Measurements from ENCODE around the gene AGBL5.
"Not testable (repeated sequence)": the region's sequence is repeated elsewhere in the genome, so short reads cannot be mapped to it uniquely, and the experiment has no call there.

AGBL5 gene

DNA sequence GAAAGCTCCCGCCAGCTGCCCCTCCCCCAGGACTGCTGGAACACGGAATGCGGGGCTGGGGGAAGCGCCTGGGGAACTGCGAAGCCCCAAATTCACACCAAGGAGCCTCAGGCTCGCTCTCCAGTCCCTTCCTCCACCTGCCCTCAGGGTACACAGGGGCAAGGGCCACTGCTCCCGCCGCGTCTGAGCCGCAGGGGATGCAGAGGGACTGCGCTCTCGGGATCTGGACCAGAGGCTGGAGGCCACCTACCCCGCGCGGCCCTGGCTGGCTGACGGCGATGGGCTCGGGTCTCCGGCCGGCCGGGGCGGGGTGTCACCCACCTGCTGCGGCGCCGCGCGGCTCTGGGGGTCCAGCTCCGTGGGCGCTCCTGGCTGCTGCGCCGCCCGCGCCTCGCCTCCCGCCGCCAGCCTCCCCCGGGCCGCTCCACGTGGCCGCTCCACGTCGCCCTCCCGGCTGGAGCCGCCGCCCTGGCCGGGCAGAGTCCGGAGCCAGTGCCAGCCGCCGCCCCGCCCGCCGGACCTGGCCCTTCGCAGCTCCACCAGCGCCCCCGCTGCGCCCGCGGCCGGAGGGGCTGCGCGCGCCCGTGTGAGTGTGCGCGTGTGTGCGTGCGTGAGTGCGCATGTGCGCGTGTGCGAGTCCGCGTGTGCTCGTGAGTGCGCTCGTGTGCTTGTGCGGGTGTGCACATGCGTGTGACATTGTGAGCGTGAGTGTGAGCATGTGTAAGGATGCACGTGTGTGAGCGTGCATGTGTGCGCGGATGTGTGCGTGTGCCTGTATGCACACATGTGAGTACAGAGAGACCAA, 67.3 kb downstream of the AGBL5 start, which contains the start of gene CGREF1:
CGREF1 (minus strand) TSS at position 604 of the 805 bp plus-strand sequence. CDS start 14,762 bp downstream, outside the sequence.
- DNase-seq (ENCODE audit: low read depth in 2 of 2) = no peak

DNA sequence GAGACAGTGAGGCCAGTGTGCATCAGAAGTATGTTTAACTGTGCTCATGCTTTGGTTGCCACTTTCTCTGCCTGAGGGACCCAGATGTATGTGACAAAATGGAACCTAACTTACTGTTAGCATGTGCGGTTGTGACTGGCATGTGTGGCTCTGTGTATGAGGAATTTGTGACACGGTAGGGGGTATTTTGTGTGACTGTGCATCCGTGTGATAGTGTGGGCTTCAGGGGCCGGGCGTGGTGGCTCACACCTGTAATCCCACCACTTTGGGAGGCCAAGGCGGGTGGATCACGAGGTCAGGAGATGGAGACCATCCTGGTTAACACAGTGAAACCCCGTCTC, 67.8 kb downstream of the AGBL5 start:
- not testable (repeated sequence) for DNase-seq (ENCODE audit: low read depth in 2 of 2)

Measured in stimulated activated CD8-positive, alpha-beta memory T cell treated with anti-CD3 and anti-CD28 coated beads, Interleukin-15, amount 100 ng/mL, for 48 hours (primary cell).